ENCODE data around the gene NIPAL1. TPM values are rescaled to one million over a fixed set of nuclear protein-coding genes. Genes with fewer than 3 reads are reported as not detected.
A peak's percentile ranks its signal among the peaks of the same experiment; 100 is the strongest.
"Not testable (repeated sequence)": the region's sequence is repeated elsewhere in the genome, so short reads cannot be mapped to it uniquely, and the experiment has no call there.

NIPAL1 gene
- total RNA-seq, 1 experiment from 2014 or later, result 18.1 TPM

- CTCF ChIA-PET, result no interaction called here
- BruUV-seq (replicated peaks), result no TSS peak
- Histone ChIP-seq H3K4me3 (ENCODE audit: low read depth, low read length) (no peak overlapping the region), H3K36me3 (ENCODE audit: control insufficient read depth, insufficient read depth, low read length) (no peaks in the 10 kb centered on the region), H3K4me1 (no peaks in the 10 kb centered on the region), H3K9me3 (peaks cover 11% of the 10 kb centered on the region; the same call in 1 of the 2 replicates), H3K27me3 (replicated peaks; ENCODE audit: control insufficient read depth, insufficient read depth, low read length) (no peaks in the 10 kb centered on the region)
- no peak for TF ChIP-seq CTCF (IDR thresholded peaks at IDR 0.05; ENCODE audit: insufficient read depth in 1 of 2, low read depth in 1 of 2, low read length in 1 of 2, severe bottlenecking in 1 of 2, unreplicated experiment in 1 of 2)
- DNase-seq, result no peak
- intact Hi-C loops (cut with micrococcal nuclease; ENCODE audit: unreplicated experiment), result no loop called here
- no peak overlapping the region for H3K4me3 Mint-ChIP-seq (ENCODE audit: unreplicated experiment)
- H3K27ac Mint-ChIP-seq (ENCODE audit: unreplicated experiment), result no peak overlapping the region
- no peaks in the 10 kb centered on the region for H3K4me1 Mint-ChIP-seq (ENCODE audit: low read depth, unreplicated experiment)
- POLR2A ChIA-PET, result no interaction called here
- H3K36me3 Mint-ChIP-seq (ENCODE audit: insufficient read depth, unreplicated experiment), result no peaks in the 10 kb centered on the region
- H3K9me3 Mint-ChIP-seq (ENCODE audit: unreplicated experiment), result peaks cover 40% of the 10 kb centered on the region
- H3K27me3 Mint-ChIP-seq (ENCODE audit: insufficient read depth, unreplicated experiment), result no peaks in the 10 kb centered on the region
Measured at GRCh38 chr4:47996021-47996420, 20.6 kb upstream of the NIPAL1 start.

- ChIA-PET CTCF (interaction anchor here (0.6 to 0.7 kb wide), 2 partner anchors 165 to 544 kb away, joined by 3 read pairs; no protein-coding TSS in a partner anchor), POLR2A (no interaction called here)
- H3K36me3 ChIP-seq (ENCODE audit: control insufficient read depth, insufficient read depth, low read length), result no peaks in the 10 kb centered on the region
- Mint-ChIP-seq H3K4me3 (ENCODE audit: unreplicated experiment) (no peak overlapping the region), H3K36me3 (ENCODE audit: insufficient read depth, unreplicated experiment) (no peaks in the 10 kb centered on the region), H3K27ac (ENCODE audit: unreplicated experiment) (no peak overlapping the region), H3K27me3 (ENCODE audit: insufficient read depth, unreplicated experiment) (no peaks in the 10 kb centered on the region), H3K9me3 (ENCODE audit: unreplicated experiment) (peaks cover 20% of the 10 kb centered on the region), H3K4me1 (ENCODE audit: low read depth, unreplicated experiment) (no peaks in the 10 kb centered on the region)
- BruUV-seq (replicated peaks), result no TSS peak
- H3K4me3 ChIP-seq (ENCODE audit: low read depth, low read length), result no peak overlapping the region
- intact Hi-C loops (cut with micrococcal nuclease; ENCODE audit: unreplicated experiment), result no loop called here
- no peak for DNase-seq
- H3K4me1 ChIP-seq, result no peaks in the 10 kb centered on the region
- TF ChIP-seq CTCF (IDR thresholded peaks at IDR 0.05; ENCODE audit: insufficient read depth in 1 of 2, low read depth in 1 of 2, low read length in 1 of 2, severe bottlenecking in 1 of 2, unreplicated experiment in 1 of 2), result no peak
- H3K27me3 ChIP-seq (replicated peaks; ENCODE audit: control insufficient read depth, insufficient read depth, low read length), result no peaks in the 10 kb centered on the region
- peaks cover 21% of the 10 kb centered on the region for H3K9me3 ChIP-seq
Measured at GRCh38 chr4:48002267-48002666, 14.3 kb upstream of the NIPAL1 start.

GRCh38 chr4:48003568-48003967, 13.0 kb upstream of the NIPAL1 start:
- H3K27me3 Mint-ChIP-seq (ENCODE audit: insufficient read depth, unreplicated experiment); H3K36me3 ChIP-seq (ENCODE audit: control insufficient read depth, insufficient read depth, low read length); H3K4me1 Mint-ChIP-seq (ENCODE audit: low read depth, unreplicated experiment); H3K27me3 ChIP-seq (replicated peaks; ENCODE audit: control insufficient read depth, insufficient read depth, low read length); H3K27ac Mint-ChIP-seq (ENCODE audit: unreplicated experiment); H3K4me1 ChIP-seq; H3K4me3 ChIP-seq (ENCODE audit: low read depth, low read length); H3K36me3 Mint-ChIP-seq (ENCODE audit: insufficient read depth, unreplicated experiment); BruUV-seq (replicated peaks); POLR2A ChIA-PET; H3K4me3 Mint-ChIP-seq (ENCODE audit: unreplicated experiment): not testable (repeated sequence)
- DNase-seq, result peak; percentile 55 to 61
- intact Hi-C loops (cut with micrococcal nuclease; ENCODE audit: unreplicated experiment), result loop anchor here (1.0 kb wide), 1 partner anchor 84 kb away; no protein-coding TSS in a partner anchor
- peak in 1 of 2 experiments; percentile 56 for TF ChIP-seq CTCF (IDR thresholded peaks at IDR 0.05; ENCODE audit: insufficient read depth in 1 of 2, low read depth in 1 of 2, low read length in 1 of 2, severe bottlenecking in 1 of 2, unreplicated experiment in 1 of 2)
- H3K9me3 Mint-ChIP-seq (ENCODE audit: unreplicated experiment), result peaks cover 11% of the 10 kb centered on the region
- CTCF ChIA-PET, result interaction anchor here (1.3 kb wide), 1 partner anchor 84 kb away, joined by 4 read pairs; no protein-coding TSS in a partner anchor
- H3K9me3 ChIP-seq, result peaks cover 34% of the 10 kb centered on the region
